IMR-90 (cell line): ENCODE results near the gene GRHL3. TPM values are rescaled to one million over a fixed set of nuclear protein-coding genes. Genes with fewer than 3 reads are reported as not detected.
"Not testable (repeated sequence)": the region's sequence is repeated elsewhere in the genome, so short reads cannot be mapped to it uniquely, and the experiment has no call there.

Experiments
- ATAC-seq: fragments of 200-7000 bp; cut with Tn5 transposase; 2 replicates; pipeline ENCODE4 v1.9.1; 2020; ENCODE audit warnings: low read depth, mild to moderate bottlenecking, moderate library complexity
- BruUV-seq: library from RNA; stranded (reverse); fragments of 400-500 nt; replicated peaks from 2 replicates; lab custom pipeline; 2021; lab: Mats Ljungman, UMichigan
- CTCF ChIA-PET: fragments of 300-600 bp; formaldehyde crosslinking; extraction: SDS; loops from one replicate; lab custom pipeline; 2021; ENCODE audit warnings: antibody characterized with exemption; lab: Yijun Ruan, JAX
- POLR2A ChIA-PET: fragments of 300-600 bp; sonication (Branson Sonifier 250); formaldehyde crosslinking; loops from one replicate; lab custom pipeline; 2022; ENCODE audit warnings: antibody characterized with exemption; ENCODE audit not compliant: unreplicated experiment; lab: Charles Lee
- DNase-seq: peaks from one replicate; pipeline ENCODE4 v3.0.0; 2013
- H2AFZ ChIP-seq: replicated peaks from 2 replicates; pipeline ENCODE3; 2013; ENCODE audit warnings: low read length, mild to moderate bottlenecking; ENCODE audit not compliant: poor library complexity
- H2AK5ac ChIP-seq: 2 replicates; pipeline ENCODE4 v1.6.1; 2013; ENCODE audit warnings: low read depth, low read length, inconsistent platforms
- H2AK9ac ChIP-seq: replicated peaks from 2 replicates; pipeline ENCODE3; 2013; ENCODE audit warnings: mild to moderate bottlenecking, low read depth, low read length, moderate library complexity; ENCODE audit not compliant: poor library complexity
- H2BK120ac ChIP-seq: 2 replicates; pipeline ENCODE4 v1.6.1; 2013; ENCODE audit warnings: low read depth, low read length, inconsistent platforms
- H2BK15ac ChIP-seq: 3 replicates; pipeline ENCODE4 v1.6.1; 2013; ENCODE audit warnings: low read depth, low read length, inconsistent platforms
- H2BK20ac ChIP-seq: 2 replicates; pipeline ENCODE4 v1.6.1; 2013; ENCODE audit warnings: low read depth, mild to moderate bottlenecking, inconsistent platforms, low read length, moderate library complexity
- H2BK5ac ChIP-seq: 2 replicates; pipeline ENCODE4 v1.6.1; 2013; ENCODE audit warnings: mild to moderate bottlenecking, low read depth, low read length, inconsistent platforms; ENCODE audit not compliant: poor library complexity, severe bottlenecking
- H3K14ac ChIP-seq: replicated peaks from 2 replicates; pipeline ENCODE4 v1.6.1; 2013; ENCODE audit warnings: low read depth, low read length, inconsistent platforms
- H3K18ac ChIP-seq: 2 replicates; pipeline ENCODE4 v1.6.1; 2013; ENCODE audit warnings: low read depth, low read length, control low read depth
- H3K23ac ChIP-seq: 2 replicates; pipeline ENCODE4 v1.6.1; 2013; ENCODE audit warnings: low read depth, low read length, inconsistent platforms
- H3K27ac ChIP-seq: 2 replicates; pipeline ENCODE4 v1.5.1; 2013; ENCODE audit warnings: mild to moderate bottlenecking, control low read depth, low read length; ENCODE audit not compliant: insufficient read depth
- H3K27me3 ChIP-seq: 2 replicates; pipeline ENCODE4 v1.6.1; 2013; ENCODE audit warnings: low read length; ENCODE audit not compliant: control insufficient read depth, insufficient read depth
- H3K36me3 ChIP-seq: 2 replicates; pipeline ENCODE4 v1.6.1; 2013; ENCODE audit warnings: low read length, mixed read lengths; ENCODE audit not compliant: control insufficient read depth, insufficient read depth
- H3K4ac ChIP-seq: 2 replicates; pipeline ENCODE4 v1.6.1; 2013; ENCODE audit warnings: low read depth, low read length, inconsistent platforms
- H3K4me1 ChIP-seq: 2 replicates; pipeline ENCODE4 v1.6.1; 2013; ENCODE audit warnings: low read length, mixed read lengths; ENCODE audit not compliant: control insufficient read depth, insufficient read depth
- H3K4me2 ChIP-seq: 2 replicates; pipeline ENCODE4 v1.6.1; 2013; ENCODE audit warnings: low read depth, mild to moderate bottlenecking, control low read depth, low read length, moderate library complexity
- H3K4me3 ChIP-seq: 2 replicates; pipeline ENCODE4 v1.5.1; 2013; ENCODE audit warnings: low read depth, mild to moderate bottlenecking, control low read depth, low read length, moderate library complexity; ENCODE audit not compliant: insufficient read depth
- H3K56ac ChIP-seq: 2 replicates; pipeline ENCODE4 v1.6.1; 2013; ENCODE audit warnings: low read length, inconsistent platforms; ENCODE audit not compliant: insufficient read depth; ENCODE audit errors: extremely low read depth
- H3K79me1 ChIP-seq, 2 experiments: 2 replicates each; pipeline ENCODE4 v1.6.1; 2013; ENCODE audit warnings: low read length in 2 of 2, inconsistent platforms in 1 of 2, low read depth in 1 of 2
- H3K9ac ChIP-seq: 2 replicates; pipeline ENCODE4 v1.6.1; 2013; ENCODE audit warnings: low read depth, low read length, control low read depth
- H3K9me1 ChIP-seq: 2 replicates; pipeline ENCODE4 v1.6.1; 2013; ENCODE audit warnings: low read length, inconsistent platforms; ENCODE audit not compliant: insufficient read depth
- H3K9me3 ChIP-seq: 2 replicates; pipeline ENCODE4 v1.6.1; 2013; ENCODE audit warnings: low read length; ENCODE audit not compliant: control insufficient read depth, insufficient read depth
- H4K20me1 ChIP-seq: 2 replicates; pipeline ENCODE4 v1.6.1; 2013; ENCODE audit warnings: low read length, inconsistent platforms; ENCODE audit not compliant: insufficient read depth
- H4K5ac ChIP-seq: 2 replicates; pipeline ENCODE4 v1.6.1; 2013; ENCODE audit warnings: mild to moderate bottlenecking, low read depth, low read length, control low read depth
- H4K8ac ChIP-seq, 2 experiments: 2 replicates each; pipeline ENCODE4 v1.6.1; 2013; ENCODE audit warnings: low read depth in 2 of 2, low read length in 2 of 2, control low read depth in 1 of 2, inconsistent platforms in 1 of 2
- H4K91ac ChIP-seq: 2 replicates; pipeline ENCODE4 v1.6.1; 2013; ENCODE audit warnings: low read depth, low read length, inconsistent platforms; ENCODE audit not compliant: insufficient read depth
- RCOR1 ChIP-seq: IDR thresholded peaks from 2 replicates; pipeline ENCODE4 v1.6.1; 2012; ENCODE audit warnings: mild to moderate bottlenecking, low read length, improper control_type of control experiment; ENCODE audit not compliant: insufficient replicate concordance
- WGBS, 2 experiments: methylation state at CpG; one replicate each; pipeline versions ENCODE4 v1.1.5 to v1.1.7; 2013; ENCODE audit warnings: missing lambda C conversion rate in 2 of 2; ENCODE audit not compliant: insufficient read length in 1 of 2; ENCODE audit errors: extremely low coverage in 2 of 2; 5-methylcytosine and 5-hydroxymethylcytosine counted together
- dilution Hi-C: fragments of 300-500 bp; cut with HindIII; formaldehyde crosslinking; loops from one replicate; pipeline ENCODE4 v1.14.3; 2018; ENCODE audit warnings: low sequenced_read_pairs; ENCODE audit not compliant: unreplicated experiment
- in situ Hi-C: fragments of 300-500 bp; cut with MboI; formaldehyde crosslinking; loops from 3 replicates; pipeline ENCODE4 v1.14.3; 2019; ENCODE audit warnings: low sequenced_read_pairs, inconsistent platforms, mixed read lengths
- intact Hi-C: fragments of 100-400 bp; cut with micrococcal nuclease; formaldehyde crosslinking; loops from 2 replicates; pipeline ENCODE4 v1.10.0; 2022
- polyA plus RNA-seq, 3 experiments: library from polyadenylated mRNA; depleted of rRNA; stranded (reverse); fragments of >200 nt; gene quantifications; 2 replicates each; pipeline ENCODE4 v1.2.3, GENCODE V29; 2012; ENCODE audit warnings: low replicate concordance in 1 of 3
- total RNA-seq: library from RNA; depleted of rRNA; stranded (reverse); fragments of >200 nt; gene quantifications from 2 replicates; pipeline ENCODE4 v1.2.3, GENCODE V29; 2012

GRHL3 gene
- total and polyA plus RNA-seq, 2 of the 4 experiments (the other 2 are of a cell fraction), result not detected

GRCh38 chr1:24286246-24287010 lies 32.7 kb upstream of the GRHL3 start (continued):
- TF ChIP-seq RCOR1, result no peak

- H4K8ac ChIP-seq, H2BK15ac ChIP-seq, H3K56ac ChIP-seq, H3K27ac ChIP-seq, H2BK120ac ChIP-seq, H3K79me1 ChIP-seq, H2AK9ac ChIP-seq, intact Hi-C loops, DNase-seq, H2AFZ ChIP-seq, H4K5ac ChIP-seq, H2BK5ac ChIP-seq, H3K27me3 ChIP-seq, H3K36me3 ChIP-seq, BruUV-seq, H3K14ac ChIP-seq, POLR2A ChIA-PET, H3K9me1 ChIP-seq, in situ Hi-C loops, H3K4me2 ChIP-seq, H4K20me1 ChIP-seq, H3K4me3 ChIP-seq, H3K4ac ChIP-seq, H2AK5ac ChIP-seq, H3K18ac ChIP-seq, H3K9ac ChIP-seq, H2BK20ac ChIP-seq, H3K23ac ChIP-seq, dilution Hi-C loops, ATAC-seq, CTCF ChIA-PET, H4K91ac ChIP-seq, H3K4me1 ChIP-seq, H3K9me3 ChIP-seq: not testable (repeated sequence)
- no CpG with 5 or more reads among the region's 6 CpGs for WGBS, 2 experiments
These were observed 31.4 kb upstream of the GRHL3 start for GRCh38 chr1:24287779-24288178.
